GM18868 (cell line): ENCODE measurements around the gene SRF.
"Not testable (repeated sequence)": the region's sequence is repeated elsewhere in the genome, so short reads cannot be mapped to it uniquely, and the experiment has no call there.

Experiments
- ATAC-seq: cut with Tn5 transposase; IDR thresholded peaks from one replicate; pipeline ENCODE4 v1.9.1; 2021; ENCODE audit warnings: mild to moderate bottlenecking, moderate library complexity; ENCODE audit not compliant: unreplicated experiment

The SRF gene

GRCh38 chr6:43170931-43171706, at the start of gene SRF:
Gene SRF (plus strand): TSS chr6:43171269. CDS start chr6:43171657, 388 bp downstream.
- peak; percentile 58 for ATAC-seq

DNA sequence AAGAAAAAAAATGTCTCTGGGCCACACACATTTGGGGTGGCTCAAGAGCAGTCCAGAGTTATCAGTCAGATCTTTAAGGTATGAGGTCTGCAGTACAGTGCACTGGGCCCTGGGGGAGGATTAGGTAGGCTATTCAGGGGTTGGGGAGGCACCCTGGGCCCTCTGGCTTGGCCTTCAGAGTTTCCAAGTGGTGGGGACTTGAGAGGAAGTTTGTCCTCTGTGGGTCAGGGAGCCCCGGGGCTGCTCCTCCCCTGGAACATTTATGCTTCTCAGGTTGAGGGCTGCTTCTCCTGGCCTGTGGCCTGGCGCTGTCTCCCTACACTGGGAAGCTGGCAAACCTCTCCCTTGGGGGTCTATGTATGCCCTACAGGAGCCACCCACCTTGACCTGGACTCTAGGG, 48.9 kb upstream of the SRF start:
- ATAC-seq = no peak

- no peak for ATAC-seq
These were observed 47.4 kb upstream of the SRF start for GRCh38 chr6:43123461-43124314.

GRCh38 chr6:43124481-43124880, 46.6 kb upstream of the SRF start:
- no peak for ATAC-seq

GRCh38 chr6:43125119-43125518, 46.0 kb upstream of the SRF start:
- ATAC-seq = no peak

- ATAC-seq = no peak
These were observed 45.5 kb upstream of the SRF start for GRCh38 chr6:43125555-43125954.

DNA sequence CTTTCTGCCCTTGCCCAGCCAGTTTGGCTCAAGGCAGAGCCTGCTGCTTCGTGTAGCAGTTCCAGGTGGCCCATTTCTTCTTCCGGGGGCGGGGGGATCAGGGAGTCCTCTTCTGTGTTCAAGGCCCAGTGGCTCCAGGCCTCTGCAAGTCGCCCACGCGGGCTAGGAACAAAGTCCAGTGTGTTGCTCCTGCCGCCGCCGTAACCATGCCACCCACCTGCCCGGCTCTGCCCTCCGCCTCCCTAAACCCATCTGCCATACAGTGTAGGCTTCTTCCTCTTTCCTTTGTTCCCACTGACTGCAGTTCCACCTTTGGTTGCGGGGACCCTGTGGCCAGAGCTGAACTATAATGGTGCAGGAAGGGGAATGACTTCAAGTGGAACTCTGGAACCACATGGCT, 43.9 kb upstream of the SRF start:
- ATAC-seq = no peak

DNA sequence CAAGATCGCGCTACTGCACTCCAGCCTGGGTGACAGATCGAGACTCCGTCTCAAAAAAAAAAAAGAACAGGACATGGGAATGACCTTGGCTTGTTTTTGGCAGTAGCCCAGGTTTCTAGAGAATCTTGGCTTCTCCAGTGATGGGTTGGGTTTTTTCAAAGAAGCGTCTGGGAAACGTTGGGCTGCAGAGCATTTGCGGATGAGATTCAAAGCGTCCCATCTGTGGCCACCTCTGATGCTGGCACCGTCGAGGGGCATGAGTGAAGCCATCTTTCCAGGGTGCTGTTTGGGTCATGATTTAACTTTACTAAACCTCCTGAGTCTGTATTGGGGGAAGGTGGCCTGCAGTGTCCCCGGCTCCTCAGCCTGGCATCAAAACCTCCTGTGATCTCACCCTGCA, 43.2 kb upstream of the SRF start:
- no peak for ATAC-seq

DNA sequence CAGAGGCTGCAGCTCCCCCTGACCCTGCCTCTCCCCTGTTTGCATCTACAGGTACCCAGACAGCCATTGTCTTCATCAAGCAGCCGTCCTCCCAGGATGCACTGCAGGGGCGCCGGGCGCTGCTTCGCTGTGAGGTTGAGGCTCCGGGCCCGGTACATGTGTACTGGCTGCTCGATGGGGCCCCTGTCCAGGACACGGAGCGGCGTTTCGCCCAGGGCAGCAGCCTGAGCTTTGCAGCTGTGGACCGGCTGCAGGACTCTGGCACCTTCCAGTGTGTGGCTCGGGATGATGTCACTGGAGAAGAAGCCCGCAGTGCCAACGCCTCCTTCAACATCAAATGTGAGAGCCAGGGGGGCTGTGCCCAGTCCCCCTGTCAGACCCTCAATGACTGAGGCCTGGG, 42.1 kb upstream of the SRF start:
- no peak for ATAC-seq

DNA sequence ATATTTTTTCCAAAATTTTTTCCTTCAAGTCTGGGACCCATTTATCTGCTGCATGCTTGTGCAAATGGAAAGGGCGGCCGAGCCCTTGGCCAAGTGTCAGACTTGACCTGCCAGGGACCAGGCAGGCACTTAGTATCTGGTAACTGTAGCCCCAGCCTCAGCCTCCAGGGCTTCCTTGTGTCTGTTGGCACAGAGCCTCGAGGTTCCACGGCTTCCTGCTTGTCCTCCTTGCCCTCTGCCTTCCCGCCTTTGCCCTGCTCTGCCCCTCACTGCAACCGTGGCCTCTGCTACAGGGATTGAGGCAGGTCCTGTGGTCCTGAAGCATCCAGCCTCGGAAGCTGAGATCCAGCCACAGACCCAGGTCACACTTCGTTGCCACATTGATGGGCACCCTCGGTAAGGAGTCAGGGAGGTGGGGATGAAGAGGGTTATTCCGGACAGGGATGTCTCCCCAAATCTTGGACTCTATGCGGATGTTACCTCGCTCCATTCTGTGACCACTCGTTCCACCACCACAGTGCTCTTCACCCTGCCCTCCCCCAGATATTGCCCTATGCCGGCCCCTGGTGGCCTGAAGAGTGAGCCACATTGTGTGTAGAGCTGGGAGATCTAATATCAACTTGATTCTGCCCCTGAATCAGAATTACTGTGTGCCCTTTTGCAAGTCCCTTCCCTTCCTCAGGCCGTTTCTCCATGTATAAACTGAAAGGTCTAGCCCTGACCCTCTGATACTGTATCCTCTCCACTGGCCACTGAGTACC, 41.5 kb upstream of the SRF start:
- ATAC-seq = no peak

- ATAC-seq = no peak
These were observed 40.6 kb upstream of the SRF start for GRCh38 chr6:43130429-43130828.

- not testable (repeated sequence) for ATAC-seq
These were observed 39.7 kb upstream of the SRF start for GRCh38 chr6:43131379-43131778.

GRCh38 chr6:43138267-43138666, 32.8 kb upstream of the SRF start:
- ATAC-seq = no peak

GRCh38 chr6:43139973-43140372, 31.1 kb upstream of the SRF start:
- not testable (repeated sequence) for ATAC-seq

DNA sequence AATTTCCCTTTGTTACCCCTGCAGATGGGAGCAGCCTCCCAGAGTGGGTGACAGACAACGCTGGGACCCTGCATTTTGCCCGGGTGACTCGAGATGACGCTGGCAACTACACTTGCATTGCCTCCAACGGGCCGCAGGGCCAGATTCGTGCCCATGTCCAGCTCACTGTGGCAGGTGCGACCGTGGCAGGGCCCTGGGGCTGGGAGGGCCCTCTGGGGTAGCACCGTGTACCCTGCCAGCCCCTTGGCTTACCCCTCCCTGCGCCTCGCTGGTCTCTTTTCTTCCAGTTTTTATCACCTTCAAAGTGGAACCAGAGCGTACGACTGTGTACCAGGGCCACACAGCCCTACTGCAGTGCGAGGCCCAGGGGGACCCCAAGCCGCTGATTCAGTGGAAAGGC, 29.4 kb upstream of the SRF start:
- ATAC-seq = no peak

GRCh38 chr6:43142101-43142500, 29.0 kb upstream of the SRF start:
- no peak for ATAC-seq

- ATAC-seq = peak; percentile 81
These were observed 27.6 kb upstream of the SRF start for GRCh38 chr6:43143235-43144128.

DNA sequence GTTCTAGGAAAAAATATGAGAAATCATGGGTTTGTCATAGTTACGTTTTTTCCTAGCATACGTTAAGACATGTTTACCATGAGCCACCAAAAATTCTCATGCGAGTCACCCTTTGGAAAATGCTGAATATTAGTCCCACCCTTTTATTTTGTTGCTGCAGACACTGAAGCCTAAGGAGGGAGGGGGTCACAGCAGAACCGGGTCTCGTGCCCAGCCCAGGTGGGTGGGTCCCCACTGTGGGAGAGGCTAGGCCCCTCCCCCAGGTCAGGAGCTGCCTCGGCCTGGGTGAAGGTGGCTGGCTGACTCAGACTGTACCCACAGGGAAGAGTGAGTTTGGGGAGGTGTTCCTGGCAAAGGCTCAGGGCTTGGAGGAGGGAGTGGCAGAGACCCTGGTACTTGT, 26.2 kb upstream of the SRF start:
- ATAC-seq = no peak

DNA sequence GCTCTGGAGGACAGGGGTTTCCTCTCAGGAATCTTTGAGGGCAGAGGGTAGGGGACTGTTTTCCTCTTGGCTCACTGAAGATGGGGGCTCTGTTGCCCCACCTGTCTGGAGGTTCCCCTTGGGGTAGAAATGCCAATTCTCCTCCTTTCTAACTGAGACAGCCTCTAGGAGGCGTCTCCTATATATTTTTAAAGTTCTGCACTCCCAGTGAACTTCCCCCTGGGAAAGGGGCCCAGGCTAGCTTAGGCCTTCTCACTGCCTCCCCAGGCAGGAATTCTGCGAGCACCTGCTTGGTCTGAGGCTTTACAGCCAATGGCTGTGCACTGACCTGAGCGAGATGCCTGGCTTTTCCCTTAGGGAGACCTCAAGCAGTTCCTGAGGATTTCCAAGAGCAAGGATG, 24.8 kb upstream of the SRF start:
- no peak for ATAC-seq
